CD4-positive, alpha-beta T cell treated with Interferon gamma for 1 hour (primary cell): ENCODE measurements around the gene TTBK2.
A peak's percentile ranks its signal among the peaks of the same experiment; 100 is the strongest.

Experiments used
- DNase-seq: peaks from one replicate; pipeline ENCODE4 v3.0.0-alpha.2; 2020

The TTBK2 gene

GRCh38 chr15:42724276-42724675 is 196.3 kb downstream of the TTBK2 start:
- no peak for DNase-seq

- DNase-seq, result no peak
These were observed 197.5 kb downstream of the TTBK2 start for GRCh38 chr15:42723068-42723467.

GRCh38 chr15:42721916-42722315 is 198.7 kb downstream of the TTBK2 start:
- DNase-seq, result no peak

- no peak for DNase-seq
These were observed 199.6 kb downstream of the TTBK2 start for GRCh38 chr15:42721016-42721415.

GRCh38 chr15:42720071-42720470 is 200.5 kb downstream of the TTBK2 start:
- no peak for DNase-seq

GRCh38 chr15:42719043-42719442 is 201.5 kb downstream of the TTBK2 start:
- no peak for DNase-seq

GRCh38 chr15:42716626-42717025 is 204.0 kb downstream of the TTBK2 start:
- DNase-seq, result no peak

- no peak for DNase-seq
These were observed 204.5 kb downstream of the TTBK2 start for GRCh38 chr15:42716125-42716524.

GRCh38 chr15:42712584-42712983 is 208.0 kb downstream of the TTBK2 start:
- DNase-seq, result no peak

- no peak for DNase-seq
These were observed 208.8 kb downstream of the TTBK2 start for GRCh38 chr15:42711746-42712145.

- DNase-seq, result no peak
These were observed 209.9 kb downstream of the TTBK2 start for GRCh38 chr15:42710662-42711061.

GRCh38 chr15:42707873-42708544 is 212.6 kb downstream of the TTBK2 start:
- DNase-seq, result no peak

- no peak for DNase-seq
These were observed 213.5 kb downstream of the TTBK2 start for GRCh38 chr15:42707068-42707467.

- no peak for DNase-seq
These were observed 215.2 kb downstream of the TTBK2 start for GRCh38 chr15:42705336-42705735.

- peak; percentile 44 for DNase-seq
These were observed 216.1 kb downstream of the TTBK2 start for GRCh38 chr15:42704492-42704926.

- DNase-seq, result no peak
These were observed 224.0 kb downstream of the TTBK2 start for GRCh38 chr15:42696626-42697025.

GRCh38 chr15:42695527-42696071 is 225.0 kb downstream of the TTBK2 start:
- no peak for DNase-seq

- DNase-seq, result no peak
These were observed 226.2 kb downstream of the TTBK2 start for GRCh38 chr15:42694398-42694797.

GRCh38 chr15:42693942-42694341 is 226.6 kb downstream of the TTBK2 start:
- DNase-seq, result no peak

- DNase-seq, result no peak
These were observed 227.1 kb downstream of the TTBK2 start for GRCh38 chr15:42693496-42693895.

- no peak for DNase-seq
These were observed 227.6 kb downstream of the TTBK2 start for GRCh38 chr15:42692997-42693396.

- DNase-seq, result no peak
These were observed 228.0 kb downstream of the TTBK2 start for GRCh38 chr15:42692536-42692935.

GRCh38 chr15:42691770-42692169 is 228.8 kb downstream of the TTBK2 start:
- no peak for DNase-seq

- DNase-seq, result no peak
These were observed 229.3 kb downstream of the TTBK2 start for GRCh38 chr15:42691308-42691707.
